ENCODE results near the gene FGFBP1. TPM values are rescaled to one million over a fixed set of nuclear protein-coding genes. Genes with fewer than 3 reads are reported as not detected.

Gene FGFBP1
- total and polyA plus RNA-seq, 2 of the 4 experiments (the other 2 are of a cell fraction): under 0.01 TPM; not detected in 1

- Histone ChIP-seq H3K9me3 (ENCODE audit: control insufficient read depth, insufficient read depth, low read length) (no peaks in the 10 kb centered on the region), H3K27me3 (ENCODE audit: control insufficient read depth, insufficient read depth, low read length) (peaks cover 33% of the 10 kb centered on the region), H3K9ac (ENCODE audit: low read depth, low read length) (no peak overlapping the region), H3K79me1 (ENCODE audit: low read depth in 1 of 2, low read length in 2 of 2) (no peaks in the 10 kb centered on the region), H2BK5ac (ENCODE audit: low read depth, low read length, poor library complexity, severe bottlenecking) (no peak overlapping the region), H2BK20ac (ENCODE audit: low read depth, low read length) (no peak overlapping the region), H3K36me3 (ENCODE audit: control insufficient read depth, insufficient read depth, low read length) (no peaks in the 10 kb centered on the region), H4K20me1 (ENCODE audit: insufficient read depth, low read length) (no peaks in the 10 kb centered on the region), H2AK9ac (replicated peaks; ENCODE audit: low read depth, low read length, poor library complexity) (no peak overlapping the region), H4K91ac (ENCODE audit: insufficient read depth, low read depth, low read length) (no peak overlapping the region), H3K14ac (replicated peaks; ENCODE audit: low read depth, low read length) (no peak overlapping the region), H2AK5ac (ENCODE audit: low read depth, low read length) (no peak overlapping the region), H3K9me1 (ENCODE audit: insufficient read depth, low read length) (peaks cover 3% of the 10 kb centered on the region; the same call in 1 of the 2 replicates), H3K23ac (ENCODE audit: low read depth, low read length) (no peak overlapping the region), H3K4me3 (ENCODE audit: insufficient read depth, low read depth, low read length) (no peak overlapping the region), H4K8ac (ENCODE audit: low read depth in 2 of 2, low read length in 2 of 2) (no peak overlapping the region), H3K18ac (ENCODE audit: low read depth, low read length) (no peak overlapping the region), H3K27ac (ENCODE audit: insufficient read depth, low read length) (no peak overlapping the region), H3K4me2 (ENCODE audit: low read depth, low read length) (no peak overlapping the region), H3K56ac (ENCODE audit: extremely low read depth, insufficient read depth, low read length) (no peak overlapping the region), H3K4me1 (ENCODE audit: control insufficient read depth, insufficient read depth, low read length) (peaks cover 2% of the 10 kb centered on the region; the same call in 1 of the 2 replicates), H2AFZ (replicated peaks; ENCODE audit: low read length, poor library complexity) (no peak overlapping the region), H3K4ac (ENCODE audit: low read depth, low read length) (no peak overlapping the region), H2BK15ac (ENCODE audit: low read depth, low read length) (no peak overlapping the region), H2BK120ac (ENCODE audit: low read depth, low read length) (no peak overlapping the region), H4K5ac (ENCODE audit: low read depth, low read length) (no peak overlapping the region)
- ChIA-PET CTCF (interaction anchor here (0.7 to 1.6 kb wide), 3 partner anchors 68 to 110 kb away, joined by 3 read pairs; no protein-coding TSS in a partner anchor), POLR2A (ENCODE audit: unreplicated experiment) (no interaction called here)
- in situ Hi-C loops (cut with MboI; ENCODE audit: low sequenced_read_pairs) (loop anchor here (5.0 to 10.0 kb wide), 3 partner anchors 69 to 414 kb away; no protein-coding TSS in a partner anchor), dilution Hi-C loops (cut with HindIII; ENCODE audit: low sequenced_read_pairs, unreplicated experiment) (no loop called here), intact Hi-C loops (cut with micrococcal nuclease) (no loop called here)
- no peak for TF ChIP-seq POLR2A (IDR thresholded peaks at IDR 0.05; ENCODE audit: low read depth, low read length)
- no peak for TF ChIP-seq MAZ (IDR thresholded peaks at IDR 0.05; ENCODE audit: borderline replicate concordance, low read depth, low read length)
- TF ChIP-seq RCOR1 (IDR thresholded peaks at IDR 0.05; ENCODE audit: insufficient replicate concordance, low read length): no peak
- no peak for TF ChIP-seq CEBPB (IDR thresholded peaks at IDR 0.05; ENCODE audit: low read depth, low read length)
- TF ChIP-seq RAD21 (IDR thresholded peaks at IDR 0.05; ENCODE audit: low read length): no peak
- TF ChIP-seq USF2 (IDR thresholded peaks at IDR 0.05; ENCODE audit: low read depth, low read length): no peak
- no peak for TF ChIP-seq ELK1 (IDR thresholded peaks at IDR 0.05; ENCODE audit: borderline replicate concordance, low read depth, low read length)
- TF ChIP-seq CTCF (conservative IDR thresholded peaks at IDR 0.05; ENCODE audit: low read depth, low read length): no peak
- TF ChIP-seq FOS (IDR thresholded peaks at IDR 0.05; ENCODE audit: low read depth, low read length): no peak
- TF ChIP-seq NFE2L2 (IDR thresholded peaks at IDR 0.05; ENCODE audit: low read depth, low read length): no peak
- TF ChIP-seq RFX5 (IDR thresholded peaks at IDR 0.05; ENCODE audit: low read depth, low read length): no peak
- no peak for TF ChIP-seq SMC3 (IDR thresholded peaks at IDR 0.05; ENCODE audit: low read depth, low read length)
- no peak for TF ChIP-seq MAFK (IDR thresholded peaks at IDR 0.05; ENCODE audit: low read depth, low read length)
- TF ChIP-seq CHD1 (IDR thresholded peaks at IDR 0.05; ENCODE audit: low read depth, low read length): no peak
- no peak for TF ChIP-seq BHLHE40 (IDR thresholded peaks at IDR 0.05; ENCODE audit: low read depth, low read length)
- TF ChIP-seq MXI1 (IDR thresholded peaks at IDR 0.05; ENCODE audit: borderline replicate concordance, low read depth, low read length): no peak
- ATAC-seq (ENCODE audit: low read depth): no peak
- WGBS, 2 experiments (ENCODE audit: extremely low coverage in 2 of 2, insufficient read length in 1 of 2): 82% methylated on average over 2 of the region's 9 CpGs; no CpG with 5 or more reads in 1 of the 2 experiments
- BruUV-seq (replicated peaks): no TSS peak
- DNase-seq: peak; percentile 12
Observed at GRCh38 chr4:15888515-15888914, 50.0 kb downstream of the FGFBP1 start.

Measured in IMR-90 (cell line).